Fibroblast of lung (primary cell): ENCODE data around the gene CD48. TPM values are rescaled to one million over a fixed set of nuclear protein-coding genes. Genes with fewer than 3 reads are reported as not detected.

Experiments
- DNase-seq, 2 donors: peaks; one replicate each; pipeline versions ENCODE4 v3.0.0 to v3.0.0-alpha.2; 2010; ENCODE audit warnings: low read depth in 2 of 2
- H2AFZ ChIP-seq: 2 replicates; pipeline ENCODE4 v1.5.1; 2012; ENCODE audit warnings: low read length, control low read depth, inconsistent platforms
- H3K27ac ChIP-seq: 2 replicates; pipeline ENCODE4 v1.5.1; 2011; ENCODE audit warnings: low read length, control low read depth; ENCODE audit not compliant: insufficient read depth
- H3K27me3 ChIP-seq: 2 replicates; pipeline ENCODE4 v1.5.1; 2011; ENCODE audit warnings: mild to moderate bottlenecking, low read length; ENCODE audit not compliant: control insufficient read depth, insufficient read depth
- H3K36me3 ChIP-seq: 2 replicates; pipeline ENCODE4 v1.5.1; 2011; ENCODE audit warnings: low read length; ENCODE audit not compliant: control insufficient read depth, insufficient read depth
- H3K4me1 ChIP-seq: 2 replicates; pipeline ENCODE4 v1.5.1; 2011; ENCODE audit warnings: low read length; ENCODE audit not compliant: control insufficient read depth, insufficient read depth; ENCODE audit errors: extremely low read depth
- H3K4me2 ChIP-seq: 2 replicates; pipeline ENCODE4 v1.5.1; 2011; ENCODE audit warnings: low read length, control low read depth; ENCODE audit not compliant: insufficient read depth; ENCODE audit errors: extremely low read depth
- H3K4me3 ChIP-seq, 4 experiments: fragments of 200-600 bp in 1 of 4; sonication (generic) in 1 of 4; replicated peaks in 1 of 4; 2 replicates each; pipeline ENCODE4 v1.5.1; 2011 to 2016; ENCODE audit warnings: low read length in 4 of 4, low read depth in 3 of 4, mild to moderate bottlenecking in 3 of 4, control low read depth in 2 of 4, inconsistent platforms in 1 of 4, mixed read lengths in 1 of 4; ENCODE audit not compliant: insufficient read depth in 1 of 4; ENCODE audit errors: control extremely low read depth in 1 of 4
- H3K79me2 ChIP-seq: 2 replicates; pipeline ENCODE4 v1.5.1; 2012; ENCODE audit warnings: mild to moderate bottlenecking, low read length, inconsistent platforms; ENCODE audit not compliant: control insufficient read depth, insufficient read depth
- H3K9ac ChIP-seq: 2 replicates; pipeline ENCODE4 v1.5.1; 2011; ENCODE audit warnings: mild to moderate bottlenecking, low read length, control low read depth; ENCODE audit not compliant: insufficient read depth
- H3K9me3 ChIP-seq: 2 replicates; pipeline ENCODE4 v1.5.1; 2012; ENCODE audit warnings: low read depth, low read length; ENCODE audit not compliant: control insufficient read depth, insufficient read depth
- H4K20me1 ChIP-seq: 2 replicates; pipeline ENCODE4 v1.5.1; 2011; ENCODE audit warnings: low read length; ENCODE audit not compliant: control insufficient read depth, insufficient read depth; ENCODE audit errors: extremely low read depth
- EZH2 ChIP-seq: IDR thresholded peaks from 2 replicates; pipeline ENCODE4 v1.5.1; 2012; ENCODE audit warnings: low read length, control low read depth, mild to moderate bottlenecking; ENCODE audit errors: missing control alignments
- polyA plus RNA-seq, 2 donors: library from polyadenylated mRNA; depleted of rRNA in 1 of 2; stranded (reverse) in 1 of 2; unstranded in 1 of 2; fragments of >200 nt; gene quantifications; 2 replicates each; pipeline ENCODE4 v1.2.1, GENCODE V29; 2011 to 2012; ENCODE audit warnings: missing spikeins in 1 of 2
- total RNA-seq: library from RNA; depleted of rRNA; stranded (reverse); fragments of >200 nt; gene quantifications from 2 replicates; pipeline ENCODE4 v1.2.1, GENCODE V29; 2014
- TF ChIP-seq, protein P1 (sequence below), 2 donors: IDR thresholded peaks in 1 of 2; conservative IDR thresholded peaks in 1 of 2; 1 replicate in 1 of 2; 2 replicates in 1 of 2; pipeline ENCODE4 v1.5.1; 2011 to 2012; ENCODE audit warnings: low read length in 2 of 2, control low read depth in 1 of 2, inconsistent platforms in 1 of 2, low read depth in 1 of 2, mild to moderate bottlenecking in 1 of 2

CD48 gene
- total and polyA plus RNA-seq, 2 donors (not counting 1 experiment from before 2014, with no cell fraction given), result not detected

DNA sequence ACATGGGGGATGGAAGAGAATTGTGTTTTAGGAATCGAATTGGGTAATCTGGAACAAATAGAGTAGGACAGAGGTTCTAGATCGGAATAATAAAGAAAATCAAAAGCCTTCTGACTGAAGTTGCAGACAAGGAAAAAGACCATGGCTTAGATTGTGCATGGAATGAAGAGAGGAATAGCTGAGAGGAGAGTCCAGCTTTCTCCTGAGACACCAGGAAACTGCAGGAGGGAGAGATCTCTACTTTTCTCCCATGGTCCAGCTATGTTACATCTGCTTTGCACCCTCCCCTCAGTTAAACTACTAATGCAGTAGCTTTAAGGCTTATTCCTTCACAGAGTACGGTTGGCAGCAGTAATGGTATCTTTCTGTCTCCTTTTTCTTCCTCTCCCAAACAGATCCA, 40.8 kb upstream of the CD48 start:
- H4K20me1 ChIP-seq, result no peaks in the 10 kb centered on the region
- no peak overlapping the region for H3K9ac ChIP-seq
- H3K4me2 ChIP-seq, result no peak overlapping the region
- H3K27ac ChIP-seq, result no peak overlapping the region
- no peak overlapping the region for H3K4me3 ChIP-seq
- DNase-seq, result no peak
- no peaks in the 10 kb centered on the region for H3K36me3 ChIP-seq
- TF ChIP-seq EZH2, result no peak
- TF ChIP-seq, protein P1, sequence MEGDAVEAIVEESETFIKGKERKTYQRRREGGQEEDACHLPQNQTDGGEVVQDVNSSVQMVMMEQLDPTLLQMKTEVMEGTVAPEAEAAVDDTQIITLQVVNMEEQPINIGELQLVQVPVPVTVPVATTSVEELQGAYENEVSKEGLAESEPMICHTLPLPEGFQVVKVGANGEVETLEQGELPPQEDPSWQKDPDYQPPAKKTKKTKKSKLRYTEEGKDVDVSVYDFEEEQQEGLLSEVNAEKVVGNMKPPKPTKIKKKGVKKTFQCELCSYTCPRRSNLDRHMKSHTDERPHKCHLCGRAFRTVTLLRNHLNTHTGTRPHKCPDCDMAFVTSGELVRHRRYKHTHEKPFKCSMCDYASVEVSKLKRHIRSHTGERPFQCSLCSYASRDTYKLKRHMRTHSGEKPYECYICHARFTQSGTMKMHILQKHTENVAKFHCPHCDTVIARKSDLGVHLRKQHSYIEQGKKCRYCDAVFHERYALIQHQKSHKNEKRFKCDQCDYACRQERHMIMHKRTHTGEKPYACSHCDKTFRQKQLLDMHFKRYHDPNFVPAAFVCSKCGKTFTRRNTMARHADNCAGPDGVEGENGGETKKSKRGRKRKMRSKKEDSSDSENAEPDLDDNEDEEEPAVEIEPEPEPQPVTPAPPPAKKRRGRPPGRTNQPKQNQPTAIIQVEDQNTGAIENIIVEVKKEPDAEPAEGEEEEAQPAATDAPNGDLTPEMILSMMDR (conservative IDR thresholded peaks at IDR 0.05 in 1 of 2, IDR thresholded peaks at IDR 0.05 in 1 of 2; ENCODE audit: low read depth in 1 of 2, low read length in 2 of 2), result no peak
- H3K9me3 ChIP-seq, result no peaks in the 10 kb centered on the region
- no peaks in the 10 kb centered on the region for H3K79me2 ChIP-seq
- no peaks in the 10 kb centered on the region for H3K4me1 ChIP-seq
- H3K27me3 ChIP-seq, result no peaks in the 10 kb centered on the region
- H2AFZ ChIP-seq, result no peak overlapping the region

DNA sequence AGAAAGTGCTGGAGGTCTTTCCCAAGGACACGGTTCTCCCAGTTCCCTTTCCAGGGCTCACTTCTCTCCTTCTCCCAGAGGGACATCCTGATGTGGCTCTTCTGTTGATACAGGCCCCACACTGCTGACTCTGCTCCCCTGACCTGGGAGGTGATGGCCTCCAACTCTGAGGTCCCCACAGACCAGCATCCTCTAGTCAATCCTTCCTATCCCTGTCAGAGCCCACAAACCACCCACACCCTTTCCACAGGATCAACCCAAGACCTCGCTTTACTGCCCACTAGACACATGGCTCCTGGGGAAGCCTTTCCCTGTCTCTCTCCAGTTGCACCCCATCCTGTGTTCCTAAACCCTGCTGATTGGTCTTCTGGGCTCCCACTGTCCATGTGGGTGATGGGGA, 39.0 kb upstream of the CD48 start:
- H4K20me1 ChIP-seq, result no peaks in the 10 kb centered on the region
- TF ChIP-seq, protein P1 (conservative IDR thresholded peaks at IDR 0.05 in 1 of 2, IDR thresholded peaks at IDR 0.05 in 1 of 2; ENCODE audit: low read depth in 1 of 2, low read length in 2 of 2), result no peak
- TF ChIP-seq EZH2, result no peak
- H3K79me2 ChIP-seq, result no peaks in the 10 kb centered on the region
- H3K36me3 ChIP-seq, result no peaks in the 10 kb centered on the region
- no peak overlapping the region for H2AFZ ChIP-seq
- no peak overlapping the region for H3K27ac ChIP-seq
- DNase-seq, result no peak
- H3K4me1 ChIP-seq, result no peaks in the 10 kb centered on the region
- no peaks in the 10 kb centered on the region for H3K9me3 ChIP-seq
- no peaks in the 10 kb centered on the region for H3K27me3 ChIP-seq
- no peak overlapping the region for H3K4me2 ChIP-seq
- H3K4me3 ChIP-seq, result no peak overlapping the region
- no peak overlapping the region for H3K9ac ChIP-seq

DNA sequence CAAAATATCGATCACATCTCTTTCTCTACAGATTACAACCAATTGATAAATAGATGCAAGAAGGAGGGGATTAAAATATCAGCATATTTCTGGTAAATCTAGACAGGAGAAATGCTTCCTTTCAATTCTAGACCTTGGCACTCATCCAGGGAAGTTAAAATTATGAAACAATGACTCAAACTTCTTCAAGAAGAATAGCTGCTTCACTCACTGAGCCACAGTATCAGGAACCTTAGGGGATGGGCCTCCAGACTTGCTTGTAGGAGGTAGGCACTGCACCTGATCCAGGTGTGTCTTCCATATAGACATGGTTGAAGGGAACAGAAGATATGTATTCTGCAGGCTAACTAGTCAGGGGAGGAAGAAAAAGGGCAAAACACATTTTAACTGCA, 37.3 kb upstream of the CD48 start:
- no peak for DNase-seq
- Histone ChIP-seq H3K9me3 (no peaks in the 10 kb centered on the region), H3K27ac (no peak overlapping the region), H3K79me2 (no peaks in the 10 kb centered on the region), H3K9ac (no peak overlapping the region), H3K27me3 (no peaks in the 10 kb centered on the region), H4K20me1 (no peaks in the 10 kb centered on the region), H3K4me2 (no peak overlapping the region), H3K4me1 (no peaks in the 10 kb centered on the region), H2AFZ (no peak overlapping the region), H3K36me3 (no peaks in the 10 kb centered on the region), H3K4me3 (no peak overlapping the region)
- TF ChIP-seq, protein P1 (conservative IDR thresholded peaks at IDR 0.05 in 1 of 2, IDR thresholded peaks at IDR 0.05 in 1 of 2; ENCODE audit: low read depth in 1 of 2, low read length in 2 of 2), result no peak
- TF ChIP-seq EZH2, result no peak
